ENCODE data around the gene PARVA.

The PARVA gene

GRCh38 chr11:12560362-12560761 is 183.0 kb downstream of the PARVA start:
- DNase-seq, result no peak

- DNase-seq, result no peak
Observed at GRCh38 chr11:12560861-12561260, 183.5 kb downstream of the PARVA start.

- DNase-seq, result no peak
Observed at GRCh38 chr11:12564012-12564411, 186.6 kb downstream of the PARVA start.

- DNase-seq, result no peak
Observed at GRCh38 chr11:12565406-12565805, 188.0 kb downstream of the PARVA start.

DNA sequence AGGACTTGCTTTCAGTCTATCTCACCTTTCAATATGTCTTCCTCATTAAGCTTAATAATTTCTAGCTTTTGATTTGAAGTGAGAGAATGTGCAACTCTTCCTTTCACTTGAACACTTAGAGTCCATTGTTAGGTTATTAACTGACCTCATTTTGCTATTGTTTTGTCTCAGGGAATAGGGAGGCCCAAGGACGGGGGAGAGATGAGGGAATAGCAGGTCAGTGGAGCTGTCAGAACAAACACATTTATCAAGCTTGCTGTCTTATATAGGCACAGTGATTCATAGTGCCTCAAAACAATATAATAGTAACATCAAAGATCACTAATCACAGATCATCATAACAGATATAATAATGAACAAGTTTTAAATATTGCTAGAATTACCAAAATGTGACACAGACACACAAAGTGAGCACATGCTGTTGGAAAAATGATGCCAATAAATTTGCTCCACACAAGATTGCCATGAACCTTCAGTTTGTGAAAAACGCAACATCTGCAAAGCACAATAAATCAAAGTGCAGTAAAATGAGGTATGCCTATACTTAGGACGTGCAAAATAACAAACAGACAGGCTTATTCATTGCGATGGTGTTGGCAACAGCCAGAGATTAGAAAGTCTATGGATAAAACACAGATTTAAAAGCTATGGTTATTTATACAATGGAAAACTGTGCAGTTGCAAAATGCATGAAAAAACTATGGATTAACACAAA is 190.5 kb downstream of the PARVA start:
- no peak for DNase-seq

- no peak for DNase-seq
Observed at GRCh38 chr11:12569499-12570425, 192.4 kb downstream of the PARVA start.

DNA sequence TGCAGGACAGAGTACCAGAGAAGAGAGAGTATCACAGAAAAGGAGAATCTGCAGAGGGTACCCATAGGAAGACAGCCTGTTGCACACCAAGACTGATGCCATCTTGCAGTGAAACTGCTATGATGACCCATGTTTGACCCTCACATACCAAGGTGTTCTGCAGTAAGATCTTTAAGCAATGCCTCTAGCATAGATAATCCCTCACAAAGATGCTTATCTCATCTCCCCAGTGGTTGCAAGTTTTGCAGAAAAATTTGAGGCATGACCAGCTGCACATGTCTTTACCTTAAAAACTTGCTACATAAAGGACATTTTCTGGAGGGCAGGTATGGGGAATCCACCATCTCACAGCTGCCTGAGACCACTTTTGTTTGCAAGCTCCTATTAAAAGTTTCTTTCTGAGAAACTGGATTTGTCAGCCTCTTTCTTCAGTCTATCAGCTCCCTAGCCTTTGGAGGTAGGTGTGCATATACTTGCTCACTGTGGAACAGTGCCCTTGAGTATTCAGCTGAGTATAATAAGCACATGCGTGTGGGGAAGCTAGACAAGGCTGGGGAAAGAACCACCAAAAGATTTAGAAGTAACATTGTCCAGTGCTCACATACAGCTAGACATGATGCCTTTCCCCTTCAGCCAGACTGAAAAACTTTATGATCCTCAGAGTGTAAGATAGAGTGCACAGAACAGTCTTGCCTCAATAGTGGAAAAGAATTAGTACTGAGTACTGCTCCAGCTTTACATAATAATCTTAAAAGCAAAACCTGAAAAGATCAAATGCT is 196.5 kb downstream of the PARVA start:
- no peak for DNase-seq

DNA sequence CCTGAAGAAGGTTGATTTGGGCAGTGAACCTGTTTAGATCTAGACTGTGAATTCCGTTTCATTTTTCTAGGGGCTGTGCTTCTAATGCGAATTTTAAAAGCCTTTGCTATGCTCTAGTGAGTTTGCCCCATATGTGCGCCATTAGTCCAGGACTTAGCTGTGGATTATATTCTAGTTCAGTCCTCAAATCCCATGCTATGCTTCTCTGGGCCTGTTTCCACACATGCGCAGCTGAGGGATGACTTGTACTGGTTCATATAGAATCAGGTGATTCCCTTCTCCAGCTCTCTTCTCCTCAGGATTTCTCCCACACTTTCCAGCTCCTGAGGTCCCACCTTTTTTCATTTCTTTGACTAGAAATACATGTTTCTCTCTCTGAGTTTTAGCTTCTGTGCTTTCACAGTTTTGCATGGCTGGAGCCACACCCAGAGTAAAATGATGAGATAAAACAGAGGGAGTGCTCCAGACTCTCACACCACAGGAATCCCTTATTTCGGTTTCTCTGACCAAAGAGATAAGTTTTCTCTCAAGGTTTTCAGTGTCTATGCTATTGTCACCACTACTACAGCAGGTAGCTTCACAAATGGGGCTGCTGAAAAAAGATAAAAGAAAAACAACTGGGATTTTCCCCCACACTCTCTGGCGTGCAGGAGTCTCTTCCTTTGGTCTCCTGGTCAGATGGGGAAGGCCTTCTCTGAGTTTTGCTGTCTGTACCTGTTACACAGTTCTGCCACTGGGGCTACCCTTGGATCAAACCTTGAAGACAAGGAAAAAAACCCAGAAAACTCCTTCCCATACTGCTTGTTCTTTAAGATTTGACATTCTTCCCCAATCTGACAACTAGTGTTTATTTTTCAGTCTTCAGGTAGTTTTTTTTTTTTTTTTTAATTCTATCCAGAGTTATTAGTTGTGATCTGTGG is 200.6 kb downstream of the PARVA start:
- DNase-seq, result no peak

GRCh38 chr11:12581416-12581815 is 204.0 kb downstream of the PARVA start:
- no peak for DNase-seq

DNA sequence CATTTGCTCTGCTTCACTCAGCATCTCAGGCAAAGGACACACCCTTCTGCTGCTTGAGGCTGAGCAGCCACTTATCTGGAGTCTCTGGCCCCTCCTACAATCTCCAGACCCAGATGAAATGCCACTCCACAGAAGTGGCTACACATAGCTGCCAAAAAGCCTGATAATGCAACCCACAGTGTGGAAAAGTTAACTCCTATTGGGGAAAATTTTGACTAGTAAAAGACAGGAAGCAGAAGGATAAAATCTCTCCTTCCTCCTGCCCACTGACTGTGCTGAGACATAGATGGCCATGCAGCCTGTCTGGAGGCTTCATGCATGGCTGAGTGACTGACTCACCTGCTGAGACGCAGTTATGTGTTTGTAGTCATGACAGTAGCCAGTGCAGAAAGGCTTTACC is 204.6 kb downstream of the PARVA start:
- DNase-seq, result no peak

Measured in stimulated activated naive CD4-positive, alpha-beta T cell treated with Interleukin-2 at 50 U/mL for 16 hours (primary cell).